GM12874 (cell line): ENCODE results near the gene CLEC16A.

Experiments
- TF ChIP-seq, protein P1 (sequence below): IDR thresholded peaks from 2 replicates; pipeline ENCODE4 v1.5.1; 2011; ENCODE audit warnings: low read depth, mild to moderate bottlenecking, control low read depth, low read length, moderate library complexity; ENCODE audit not compliant: insufficient read depth

CLEC16A gene

DNA sequence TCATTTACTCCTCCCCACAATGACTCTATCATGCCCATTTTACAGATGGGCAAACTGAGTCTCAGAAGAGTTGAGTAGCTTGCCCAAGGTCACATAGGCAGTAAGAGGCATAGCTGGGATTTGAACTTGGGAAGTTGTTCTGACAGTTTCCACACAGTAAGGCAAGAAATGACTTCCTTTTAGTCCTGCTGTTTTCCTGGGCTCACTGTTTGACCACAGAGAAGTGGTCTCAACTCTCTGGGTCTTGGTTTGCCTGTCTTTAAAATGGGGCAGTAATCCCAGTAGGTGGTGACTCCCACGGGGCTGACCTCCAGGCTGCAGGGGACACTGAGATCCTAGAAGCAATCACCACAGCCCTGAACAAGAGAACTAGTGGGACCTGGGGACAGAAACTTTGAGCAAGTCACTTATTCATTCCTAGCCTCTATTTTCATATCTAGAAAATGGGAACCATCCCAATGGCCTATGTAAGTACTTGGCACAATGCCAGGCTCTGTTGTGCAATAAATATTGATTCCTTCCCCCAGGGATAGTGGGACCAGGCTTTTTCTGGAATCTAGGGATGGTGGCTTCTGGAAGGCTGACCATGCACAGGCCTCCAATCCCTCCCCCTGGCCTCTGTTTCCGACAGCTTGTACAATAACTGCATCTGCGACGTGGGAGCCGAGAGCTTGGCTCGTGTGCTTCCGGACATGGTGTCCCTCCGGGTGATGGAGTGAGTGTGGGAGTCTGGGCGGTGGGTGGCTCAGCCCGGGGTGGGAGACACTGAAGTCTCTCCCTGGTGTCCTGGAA lies 22.6 kb upstream of the CLEC16A start:
- TF ChIP-seq, protein P1, sequence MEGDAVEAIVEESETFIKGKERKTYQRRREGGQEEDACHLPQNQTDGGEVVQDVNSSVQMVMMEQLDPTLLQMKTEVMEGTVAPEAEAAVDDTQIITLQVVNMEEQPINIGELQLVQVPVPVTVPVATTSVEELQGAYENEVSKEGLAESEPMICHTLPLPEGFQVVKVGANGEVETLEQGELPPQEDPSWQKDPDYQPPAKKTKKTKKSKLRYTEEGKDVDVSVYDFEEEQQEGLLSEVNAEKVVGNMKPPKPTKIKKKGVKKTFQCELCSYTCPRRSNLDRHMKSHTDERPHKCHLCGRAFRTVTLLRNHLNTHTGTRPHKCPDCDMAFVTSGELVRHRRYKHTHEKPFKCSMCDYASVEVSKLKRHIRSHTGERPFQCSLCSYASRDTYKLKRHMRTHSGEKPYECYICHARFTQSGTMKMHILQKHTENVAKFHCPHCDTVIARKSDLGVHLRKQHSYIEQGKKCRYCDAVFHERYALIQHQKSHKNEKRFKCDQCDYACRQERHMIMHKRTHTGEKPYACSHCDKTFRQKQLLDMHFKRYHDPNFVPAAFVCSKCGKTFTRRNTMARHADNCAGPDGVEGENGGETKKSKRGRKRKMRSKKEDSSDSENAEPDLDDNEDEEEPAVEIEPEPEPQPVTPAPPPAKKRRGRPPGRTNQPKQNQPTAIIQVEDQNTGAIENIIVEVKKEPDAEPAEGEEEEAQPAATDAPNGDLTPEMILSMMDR: no peak

DNA sequence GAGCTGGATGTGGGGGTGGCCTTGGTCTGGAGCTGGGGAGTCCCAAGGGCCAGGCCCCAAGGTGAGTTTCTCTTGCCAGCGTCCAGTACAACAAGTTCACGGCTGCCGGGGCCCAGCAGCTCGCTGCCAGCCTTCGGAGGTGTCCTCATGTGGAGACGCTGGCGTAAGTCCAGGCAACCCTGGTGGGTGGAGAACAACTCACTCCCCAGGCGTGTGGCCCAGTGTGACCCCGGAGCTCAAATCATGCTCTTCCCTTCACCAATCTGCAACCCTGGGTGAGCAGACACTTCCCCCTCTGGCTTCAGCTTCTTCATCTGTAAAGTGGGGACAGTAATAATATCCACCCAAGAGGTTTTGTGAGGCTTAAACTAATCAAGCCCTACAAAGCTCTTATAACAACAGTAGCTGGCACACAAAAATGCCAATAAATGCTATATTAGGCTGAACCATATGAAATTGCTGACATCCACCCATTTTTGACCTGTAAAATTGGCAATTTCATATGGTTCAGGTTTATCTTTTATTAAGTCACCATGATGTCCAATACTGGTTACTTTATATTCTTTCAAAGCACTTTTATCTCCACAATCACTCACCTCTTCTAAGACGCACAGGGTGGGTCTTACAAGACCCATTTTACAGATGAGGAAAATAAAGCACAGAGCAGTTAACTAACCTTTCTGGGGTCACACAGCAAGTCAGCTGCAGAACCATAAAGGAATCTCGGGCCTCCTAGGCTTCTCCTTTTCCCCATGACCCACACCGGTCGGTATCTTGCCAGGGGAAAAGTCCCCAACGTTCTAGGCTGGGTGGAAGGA lies 21.8 kb upstream of the CLEC16A start:
- TF ChIP-seq, protein P1: no peak

DNA sequence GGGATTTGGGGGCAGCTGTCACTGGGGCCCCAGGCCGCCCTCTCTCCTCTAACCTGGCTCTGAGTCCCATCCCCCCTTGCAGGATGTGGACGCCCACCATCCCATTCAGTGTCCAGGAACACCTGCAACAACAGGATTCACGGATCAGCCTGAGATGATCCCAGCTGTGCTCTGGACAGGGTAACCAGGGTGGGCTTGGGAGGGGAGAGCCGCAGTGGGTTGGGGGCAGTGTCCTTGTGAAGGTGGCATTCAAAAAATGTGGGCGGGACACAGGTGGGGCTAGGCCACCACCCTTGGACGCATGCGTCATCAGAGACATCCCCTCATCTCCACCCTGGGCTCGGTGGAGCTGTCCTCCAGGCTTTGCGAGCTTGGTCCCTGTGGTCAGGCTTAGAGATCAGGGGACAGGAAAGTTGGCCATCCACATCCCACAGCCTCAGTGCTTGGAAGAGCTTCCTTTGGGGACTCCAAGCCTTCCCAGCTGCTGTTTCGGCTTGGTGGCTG lies 21.2 kb upstream of the CLEC16A start:
- TF ChIP-seq, protein P1: no peak

DNA sequence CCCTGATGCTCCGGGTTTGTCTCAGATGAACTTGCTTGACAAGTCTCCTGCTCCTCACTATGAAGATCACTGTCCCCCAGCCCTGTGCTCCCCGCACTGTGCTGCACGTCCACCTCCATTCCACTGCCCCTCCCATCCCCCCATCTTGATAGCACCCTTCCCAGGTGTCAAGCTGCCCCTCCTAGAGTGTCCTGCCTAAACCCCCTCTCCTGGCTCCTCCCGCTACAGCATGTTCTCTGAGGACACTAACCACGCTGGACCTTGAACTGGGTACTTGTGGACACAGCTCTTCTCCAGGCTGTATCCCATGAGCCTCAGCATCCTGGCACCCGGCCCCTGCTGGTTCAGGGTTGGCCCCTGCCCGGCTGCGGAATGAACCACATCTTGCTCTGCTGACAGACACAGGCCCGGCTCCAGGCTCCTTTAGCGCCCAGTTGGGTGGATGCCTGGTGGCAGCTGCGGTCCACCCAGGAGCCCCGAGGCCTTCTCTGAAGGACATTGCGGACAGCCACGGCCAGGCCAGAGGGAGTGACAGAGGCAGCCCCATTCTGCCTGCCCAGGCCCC lies 20.6 kb upstream of the CLEC16A start:
- TF ChIP-seq, protein P1: no peak

DNA sequence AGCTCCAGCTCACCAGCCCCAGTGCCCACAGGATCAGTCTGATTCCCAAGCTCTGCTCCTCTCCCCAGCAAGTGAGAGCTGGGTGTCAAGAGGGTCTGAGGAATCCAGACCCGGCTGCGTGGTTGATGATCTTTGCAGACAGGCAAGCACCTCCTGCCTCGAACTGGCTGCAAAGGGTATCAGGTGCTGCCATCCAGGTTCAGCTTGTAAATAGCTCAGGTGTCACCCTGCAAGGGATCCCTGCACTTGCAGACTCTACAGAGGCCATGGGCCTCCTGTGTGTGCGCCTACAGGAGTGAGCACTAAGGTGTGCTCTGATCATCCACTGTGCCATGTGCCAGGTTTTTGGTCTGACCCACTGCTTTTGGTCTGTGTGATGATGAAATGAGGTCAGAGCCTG lies 18.3 kb upstream of the CLEC16A start:
- TF ChIP-seq, protein P1: no peak

DNA sequence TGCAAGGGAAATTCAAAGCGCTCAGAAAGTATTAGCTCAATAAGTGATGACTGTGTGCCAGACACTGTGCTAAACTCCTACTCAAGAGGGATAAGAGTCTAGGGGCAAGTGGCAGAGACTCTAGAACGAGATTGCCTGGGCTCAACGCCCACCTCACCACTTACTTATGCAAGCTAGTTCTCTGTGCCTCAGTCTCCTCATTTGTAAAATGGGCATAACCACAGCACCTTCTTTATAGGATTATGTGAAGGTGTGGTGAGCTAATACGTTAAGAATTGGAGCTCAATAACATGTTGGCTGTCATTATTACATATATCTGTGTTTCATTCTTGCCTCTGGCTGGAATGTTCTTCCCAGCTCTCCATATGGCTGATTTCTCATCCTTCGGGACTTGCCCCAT lies 17.5 kb upstream of the CLEC16A start:
- TF ChIP-seq, protein P1: no peak

DNA sequence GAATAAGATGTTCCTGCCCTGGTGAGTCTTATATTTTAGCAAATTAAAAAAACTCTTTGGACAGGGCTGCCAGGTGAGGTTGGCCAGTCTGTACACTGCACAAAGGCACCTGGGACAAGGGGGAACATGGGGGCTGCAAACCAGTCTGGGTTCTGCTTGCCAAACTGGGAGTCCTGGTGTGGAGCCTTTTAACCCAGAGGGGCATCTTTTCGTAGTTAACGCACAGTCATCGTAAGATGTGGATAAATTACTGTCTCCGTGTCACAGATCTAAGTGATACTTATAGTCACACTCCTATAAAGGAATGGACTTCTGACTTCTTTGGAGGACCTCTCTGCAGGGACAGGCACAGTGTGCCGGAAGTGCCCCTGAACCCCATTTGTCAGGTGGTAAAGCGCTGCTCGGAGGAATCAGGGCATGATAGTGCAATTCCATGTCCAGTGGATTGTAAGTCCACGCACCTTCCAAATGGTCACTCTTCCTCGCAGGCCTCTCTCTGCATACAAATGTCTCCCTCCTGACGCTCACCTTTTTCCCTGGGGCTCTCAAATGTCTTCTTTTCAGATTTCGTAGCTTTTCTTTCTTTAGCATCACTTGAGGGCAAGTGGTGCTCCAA lies 16.8 kb upstream of the CLEC16A start:
- TF ChIP-seq, protein P1: no peak
